Ascending aorta (tissue), 2 donors: ENCODE measurements around the gene ZBTB11. TPM values are rescaled to one million over a fixed set of nuclear protein-coding genes. Genes with fewer than 3 reads are reported as not detected.

Source experiments
- DNase-seq, 2 donors: peaks; one replicate each; pipeline ENCODE4 v3.0.0-alpha.2; 2019; ENCODE audit warnings: low spot score in 2 of 2
- H3K27ac ChIP-seq, 2 donors: fragments of 200-600 bp; sonication (generic); one replicate each; pipeline ENCODE4 v1.5.1; 2016 to 2017; ENCODE audit warnings: mild to moderate bottlenecking in 1 of 2
- H3K27me3 ChIP-seq: fragments of 200-600 bp; sonication (generic); one replicate; pipeline ENCODE4 v1.5.1; 2017
- H3K36me3 ChIP-seq, 2 donors: fragments of 200-600 bp; sonication (generic); one replicate each; pipeline ENCODE4 v1.5.1; 2016
- H3K4me1 ChIP-seq, 2 donors: fragments of 200-600 bp; sonication (generic); one replicate each; pipeline ENCODE4 v1.5.1; 2016 to 2017; ENCODE audit warnings: mild to moderate bottlenecking in 1 of 2
- H3K4me3 ChIP-seq, 2 donors: fragments of 200-600 bp; sonication (generic); one replicate each; pipeline ENCODE4 v1.5.1; 2016 to 2017; ENCODE audit warnings: mild to moderate bottlenecking in 1 of 2
- H3K9me3 ChIP-seq, 2 donors: fragments of 200-600 bp; sonication (generic); one replicate each; pipeline ENCODE4 v1.5.1; 2016
- intact Hi-C: fragments of 100-400 bp; cut with DNase I; formaldehyde crosslinking; loops from one replicate; pipeline ENCODE4 v1.15.1; 2023
- total RNA-seq: library from RNA; depleted of rRNA; stranded (reverse); fragments of >200 nt; gene quantifications from one replicate; pipeline ENCODE4 v1.1.0, GENCODE V29; 2016
- TF ChIP-seq, protein P1 (sequence below), 3 experiments: fragments of 200-600 bp in 2 of 3; fragments of 450-650 bp in 1 of 3; sonication (generic) in 2 of 3; IDR thresholded peaks; one replicate each; pipeline ENCODE4 v1.5.1; 2016 to 2019; ENCODE audit warnings: antibody characterized with exemption in 3 of 3, mild to moderate bottlenecking in 1 of 3, moderate library complexity in 1 of 3

Gene ZBTB11
- total RNA-seq, 1 donor from 2014 or later: 16.5 TPM

DNA sequence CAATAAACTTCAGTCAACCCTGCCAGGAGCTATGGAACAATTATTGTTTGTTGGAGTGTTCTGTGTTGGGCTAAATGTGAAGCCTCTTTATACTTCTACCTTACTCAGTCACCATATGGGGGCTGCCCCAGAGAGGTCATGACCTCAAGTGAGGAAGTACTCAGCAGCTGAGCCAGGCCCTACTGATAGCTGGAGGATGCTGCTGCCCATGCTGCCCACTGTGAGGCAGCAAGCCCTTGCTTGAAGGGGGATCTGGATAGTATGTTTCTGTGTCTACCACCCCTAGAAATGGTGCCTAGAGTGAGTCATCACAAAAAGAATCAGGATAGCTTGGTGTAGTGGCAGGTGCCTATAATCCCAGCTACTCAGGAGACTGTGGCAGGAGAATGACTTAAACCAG, 14.0 kb upstream of the ZBTB11 start:
- H3K4me1 ChIP-seq: no peaks in the 10 kb centered on the region
- H3K9me3 ChIP-seq: no peaks in the 10 kb centered on the region
- no peaks in the 10 kb centered on the region for H3K27me3 ChIP-seq
- intact Hi-C loops: no loop called here
- DNase-seq: no peak
- TF ChIP-seq, protein P1, sequence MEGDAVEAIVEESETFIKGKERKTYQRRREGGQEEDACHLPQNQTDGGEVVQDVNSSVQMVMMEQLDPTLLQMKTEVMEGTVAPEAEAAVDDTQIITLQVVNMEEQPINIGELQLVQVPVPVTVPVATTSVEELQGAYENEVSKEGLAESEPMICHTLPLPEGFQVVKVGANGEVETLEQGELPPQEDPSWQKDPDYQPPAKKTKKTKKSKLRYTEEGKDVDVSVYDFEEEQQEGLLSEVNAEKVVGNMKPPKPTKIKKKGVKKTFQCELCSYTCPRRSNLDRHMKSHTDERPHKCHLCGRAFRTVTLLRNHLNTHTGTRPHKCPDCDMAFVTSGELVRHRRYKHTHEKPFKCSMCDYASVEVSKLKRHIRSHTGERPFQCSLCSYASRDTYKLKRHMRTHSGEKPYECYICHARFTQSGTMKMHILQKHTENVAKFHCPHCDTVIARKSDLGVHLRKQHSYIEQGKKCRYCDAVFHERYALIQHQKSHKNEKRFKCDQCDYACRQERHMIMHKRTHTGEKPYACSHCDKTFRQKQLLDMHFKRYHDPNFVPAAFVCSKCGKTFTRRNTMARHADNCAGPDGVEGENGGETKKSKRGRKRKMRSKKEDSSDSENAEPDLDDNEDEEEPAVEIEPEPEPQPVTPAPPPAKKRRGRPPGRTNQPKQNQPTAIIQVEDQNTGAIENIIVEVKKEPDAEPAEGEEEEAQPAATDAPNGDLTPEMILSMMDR (IDR thresholded peaks at IDR 0.05): no peak
- H3K4me3 ChIP-seq: no peak overlapping the region
- H3K27ac ChIP-seq: no peak overlapping the region
- no peaks in the 10 kb centered on the region for H3K36me3 ChIP-seq

DNA sequence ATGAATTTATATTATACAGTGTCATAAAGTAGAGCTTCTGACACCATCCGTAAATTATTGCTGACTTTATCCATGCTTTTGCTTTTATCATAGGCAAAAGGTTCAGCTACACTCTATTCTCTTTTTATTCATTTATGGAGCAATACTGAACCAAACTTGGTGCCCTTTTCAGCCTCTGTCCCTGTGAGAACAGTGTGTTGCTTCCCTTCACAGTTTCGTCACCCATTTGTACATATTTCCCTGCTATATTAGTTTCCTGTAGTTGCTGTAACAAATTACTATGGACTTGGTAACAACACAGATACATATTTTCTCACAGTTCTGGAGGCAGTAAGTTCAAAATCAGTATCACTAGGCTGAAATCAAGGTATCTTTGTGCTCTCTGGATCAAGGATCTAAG, 12.4 kb upstream of the ZBTB11 start:
- peaks cover 5 to 13% of the 10 kb centered on the region in 2 donors for H3K4me1 ChIP-seq
- intact Hi-C loops: no loop called here
- H3K27me3 ChIP-seq: no peaks in the 10 kb centered on the region
- TF ChIP-seq, protein P1 (IDR thresholded peaks at IDR 0.05): no peak
- peaks cover under 1 to 14% of the 10 kb centered on the region in 2 donors for H3K36me3 ChIP-seq
- DNase-seq: no peak
- H3K4me3 ChIP-seq: no peak overlapping the region
- H3K27ac ChIP-seq: no peak overlapping the region
- no peaks in the 10 kb centered on the region for H3K9me3 ChIP-seq

DNA sequence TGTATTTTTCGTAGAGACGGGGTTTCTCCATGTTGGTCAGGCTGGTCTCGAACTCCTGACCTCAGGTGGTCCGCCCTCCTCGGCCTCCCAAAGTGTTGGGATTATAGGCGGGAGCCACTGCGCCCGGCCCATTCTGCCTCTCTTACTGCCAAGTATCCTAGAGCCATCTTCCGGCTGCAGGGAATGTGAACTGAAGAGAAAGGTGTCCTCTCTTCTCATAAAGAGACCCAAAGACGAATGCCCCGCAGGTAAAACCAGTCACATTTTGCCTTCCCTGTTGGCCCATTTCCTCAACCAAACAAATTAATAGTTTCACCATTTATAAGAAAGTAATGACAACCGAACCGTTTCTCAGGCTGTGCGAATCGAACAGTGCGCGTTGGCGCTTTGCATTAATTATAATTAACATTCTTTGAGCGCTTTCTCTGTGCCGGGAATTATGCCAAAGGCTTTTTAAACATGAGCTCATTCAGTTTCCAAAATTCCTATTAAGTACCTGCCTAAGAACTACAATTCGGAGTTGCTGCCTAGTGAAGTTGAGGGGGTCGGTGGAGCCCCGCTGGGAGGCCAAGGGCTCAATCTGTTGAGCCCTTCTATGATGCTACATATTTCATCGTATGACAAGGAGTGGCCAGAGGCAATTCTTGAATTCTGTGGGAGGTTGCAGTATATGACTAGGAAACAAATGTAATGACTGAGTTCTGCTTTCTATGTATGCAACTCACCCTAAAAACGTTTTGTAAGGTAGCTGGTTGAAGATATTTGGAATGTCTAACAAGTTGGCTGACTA, 10.4 kb upstream of the ZBTB11 start:
- peaks cover 15 to 33% of the 10 kb centered on the region in 2 donors for H3K36me3 ChIP-seq
- H3K4me3 ChIP-seq: peak overlapping the region; percentile 72 to 75
- no peaks in the 10 kb centered on the region for H3K9me3 ChIP-seq
- TF ChIP-seq, protein P1 (IDR thresholded peaks at IDR 0.05): no peak
- H3K27me3 ChIP-seq: no peaks in the 10 kb centered on the region
- DNase-seq: no peak
- intact Hi-C loops: loop anchor here (2.0 kb wide), 1 partner anchor 37 kb away; the partner anchor contains the start of gene CEP97
- peak overlapping the region; percentile 90 to 94 for H3K27ac ChIP-seq
- H3K4me1 ChIP-seq: peaks cover 12 to 21% of the 10 kb centered on the region in 2 donors

DNA sequence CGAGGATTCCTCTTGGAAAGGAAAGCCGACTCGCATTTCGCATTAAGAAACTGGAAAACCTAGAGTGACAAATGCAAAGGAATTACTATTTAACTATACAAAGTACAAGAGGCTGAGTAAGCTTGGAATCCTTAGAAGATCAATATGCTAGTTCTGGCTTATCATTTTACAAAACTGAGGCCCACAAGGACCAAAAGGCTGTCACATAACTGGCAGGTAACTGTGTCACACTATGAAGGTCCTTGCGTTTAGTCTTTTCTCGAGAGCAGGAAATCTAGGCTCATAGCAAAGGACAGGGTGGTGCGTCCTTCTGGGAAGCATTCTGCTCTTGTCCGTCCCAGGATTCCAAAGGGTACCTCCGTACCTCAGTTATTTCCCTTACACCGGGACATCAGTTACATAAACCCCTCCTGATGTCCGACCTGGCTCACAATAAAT, 9.0 kb upstream of the ZBTB11 start:
- peak overlapping the region; percentile 90 to 94 for H3K27ac ChIP-seq
- DNase-seq: no peak
- peaks cover 12 to 21% of the 10 kb centered on the region in 2 donors for H3K4me1 ChIP-seq
- H3K27me3 ChIP-seq: no peaks in the 10 kb centered on the region
- TF ChIP-seq, protein P1 (IDR thresholded peaks at IDR 0.05): no peak
- peaks cover 28 to 48% of the 10 kb centered on the region in 2 donors for H3K36me3 ChIP-seq
- intact Hi-C loops: loop anchor here (1.0 to 2.0 kb wide), 2 partner anchors 9 to 39 kb away; partner anchors contain the start of genes CEP97 and ZBTB11
- peak overlapping the region; percentile 72 to 75 for H3K4me3 ChIP-seq
- H3K9me3 ChIP-seq: no peaks in the 10 kb centered on the region

DNA sequence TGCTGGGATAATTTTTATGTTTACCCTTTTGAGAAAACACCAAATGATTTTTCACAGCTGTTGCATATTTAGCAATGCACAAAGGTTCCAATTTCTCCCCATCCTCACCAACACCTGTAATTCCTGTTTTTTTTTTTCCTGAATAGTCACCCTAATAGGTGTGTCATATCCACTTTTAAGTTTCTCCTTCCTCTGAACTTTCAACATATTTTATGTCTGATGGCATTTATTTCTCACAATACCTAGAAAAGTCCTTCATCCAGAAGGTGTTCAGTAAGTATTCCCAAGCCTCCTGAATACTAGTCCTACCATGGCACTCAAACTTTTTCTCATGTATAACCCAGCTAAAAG, 8.1 kb upstream of the ZBTB11 start:
- intact Hi-C loops: no loop called here
- Histone ChIP-seq H3K4me3 (peak overlapping the region; percentile 72 to 75), H3K4me1 (peaks cover 12 to 21% of the 10 kb centered on the region in 2 donors), H3K27ac (peak overlapping the region; percentile 90 to 94), H3K27me3 (no peaks in the 10 kb centered on the region), H3K9me3 (no peaks in the 10 kb centered on the region), H3K36me3 (peaks cover 36 to 56% of the 10 kb centered on the region in 2 donors)
- no peak for DNase-seq
- TF ChIP-seq, protein P1 (IDR thresholded peaks at IDR 0.05): no peak
